ENCODE data around the gene ZBTB6. TPM values are rescaled to one million over a fixed set of nuclear protein-coding genes. Genes with fewer than 3 reads are reported as not detected.

ZBTB6 gene
- total and polyA plus RNA-seq, 9 of the 15 experiments (the other 6 are each of a cell fraction or from before 2014, with no cell fraction given), result 1.4 to 7.2 (median 5.3) TPM

- Histone ChIP-seq H3K9ac (ENCODE audit: insufficient read depth in 1 of 2, low read depth in 2 of 2, low read length in 2 of 2) (no peak overlapping the region), H3K36me3 (ENCODE audit: control insufficient read depth, insufficient read depth, low read length) (0 out of 3 replicates have a peak, but pooled peaks cover 3% of the 10 kb centered on the region), H3K79me2 (ENCODE audit: control insufficient read depth, insufficient read depth, low read length) (peaks cover 46% of the 10 kb centered on the region), H3K9me1 (ENCODE audit: control insufficient read depth, insufficient read depth, low read length) (no peaks in the 10 kb centered on the region), H3K27me3 (ENCODE audit: control insufficient read depth in 2 of 2, insufficient read depth in 2 of 2, low read length in 2 of 2) (no peaks in the 10 kb centered on the region), H3K4me2 (ENCODE audit: insufficient read depth, low read length) (no peak overlapping the region), H3K4me3 (no peak overlapping the region), H2AFZ (ENCODE audit: low read depth, low read length) (no peak overlapping the region), H3K4me1 (replicated peaks in 1 of 2; ENCODE audit: control insufficient read depth in 2 of 2, insufficient read depth in 2 of 2, low read length in 2 of 2) (peaks cover 0 to under 1% of the 10 kb centered on the region in 2 experiments; a peak in 1 of 5 replicates), H3K9me3 (replicated peaks; ENCODE audit: control insufficient read depth, insufficient read depth, low read depth, low read length) (no peaks in the 10 kb centered on the region), H3K27ac (ENCODE audit: extremely low read depth, low read depth, low read length) (no peak overlapping the region), H4K20me1 (replicated peaks; ENCODE audit: control insufficient read depth, insufficient read depth, low read length) (no peaks in the 10 kb centered on the region)
- WGBS (ENCODE audit: insufficient coverage, low coverage, missing lambda C conversion rate), result 100% methylated on average over 1 of the region's 1 CpG
- no peak for FAIRE-seq
- in situ Hi-C loops (cut with MboI), result no loop called here
- no peak for ATAC-seq
- intact Hi-C loops (cut with micrococcal nuclease), result no loop called here
- no peak for DNase-seq (ENCODE audit: extremely low read depth in 1 of 4, low spot score in 3 of 4)
- CTCF ChIA-PET (ENCODE audit: low intra/inter-chr PET ratio), result interaction anchor here (0.7 kb wide), 1 partner anchor 487 kb away, joined by 3 read pairs; no protein-coding TSS in a partner anchor
- POLR2A ChIA-PET, result no interaction called here
- no TSS peak for BruUV-seq (replicated peaks)
- no peak for TF ChIP-seq PHF8 (IDR thresholded peaks at IDR 0.05; ENCODE audit: borderline replicate concordance, low read length)
- TF ChIP-seq ZFP1 (CRISPR knock-in tag; IDR thresholded peaks at IDR 0.05), result no peak
- no peak for TF ChIP-seq ZNF212 (CRISPR knock-in tag; IDR thresholded peaks at IDR 0.05)
- TF ChIP-seq SMAD4 (CRISPR knock-in tag; conservative IDR thresholded peaks at IDR 0.05), result no peak
- TF ChIP-seq ZNF696 (CRISPR knock-in tag; conservative IDR thresholded peaks at IDR 0.05), result no peak
- TF ChIP-seq, protein P1, sequence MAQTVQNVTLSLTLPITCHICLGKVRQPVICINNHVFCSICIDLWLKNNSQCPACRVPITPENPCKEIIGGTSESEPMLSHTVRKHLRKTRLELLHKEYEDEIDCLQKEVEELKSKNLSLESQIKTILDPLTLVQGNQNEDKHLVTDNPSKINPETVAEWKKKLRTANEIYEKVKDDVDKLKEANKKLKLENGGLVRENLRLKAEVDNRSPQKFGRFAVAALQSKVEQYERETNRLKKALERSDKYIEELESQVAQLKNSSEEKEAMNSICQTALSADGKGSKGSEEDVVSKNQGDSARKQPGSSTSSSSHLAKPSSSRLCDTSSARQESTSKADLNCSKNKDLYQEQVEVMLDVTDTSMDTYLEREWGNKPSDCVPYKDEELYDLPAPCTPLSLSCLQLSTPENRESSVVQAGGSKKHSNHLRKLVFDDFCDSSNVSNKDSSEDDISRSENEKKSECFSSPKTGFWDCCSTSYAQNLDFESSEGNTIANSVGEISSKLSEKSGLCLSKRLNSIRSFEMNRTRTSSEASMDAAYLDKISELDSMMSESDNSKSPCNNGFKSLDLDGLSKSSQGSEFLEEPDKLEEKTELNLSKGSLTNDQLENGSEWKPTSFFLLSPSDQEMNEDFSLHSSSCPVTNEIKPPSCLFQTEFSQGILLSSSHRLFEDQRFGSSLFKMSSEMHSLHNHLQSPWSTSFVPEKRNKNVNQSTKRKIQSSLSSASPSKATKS (CRISPR knock-in tag; IDR thresholded peaks at IDR 0.05), result no peak
Observed at GRCh38 chr9:122951056-122951455, 37.9 kb upstream of the ZBTB6 start.
